B cell (primary cell): ENCODE data around the gene ITPKB. TPM values are rescaled to one million over a fixed set of nuclear protein-coding genes. Genes with fewer than 3 reads are reported as not detected.

Experiments used
- ATAC-seq: fragments of 200-7000 bp; cut with Tn5 transposase; one replicate; pipeline ENCODE4 v1.10.0; 2021; ENCODE audit warnings: low read depth, mild to moderate bottlenecking, moderate number of reproducible peaks, moderate library complexity
- CTCF ChIA-PET: fragments of 350-600 bp; sonication (Branson Sonifier 250); formaldehyde crosslinking; loops from one replicate; lab custom pipeline; 2021; ENCODE audit warnings: antibody characterized with exemption, inconsistent platforms; lab: Charles Lee
- POLR2A ChIA-PET: fragments of 350-600 bp; sonication (Branson Sonifier 250); formaldehyde crosslinking; loops from one replicate; lab custom pipeline; 2021; ENCODE audit warnings: antibody characterized with exemption; lab: Charles Lee
- DNase-seq: peaks from one replicate; pipeline ENCODE4 v3.0.0; 2013
- H2AFZ ChIP-seq: 2 replicates; pipeline ENCODE4 v1.6.1; 2012; ENCODE audit warnings: mild to moderate bottlenecking, low read depth, low read length; ENCODE audit not compliant: insufficient read depth, poor library complexity, severe bottlenecking
- H3K27ac ChIP-seq, 2 donors: 1 replicate in 1 of 2; 2 replicates in 1 of 2; pipeline ENCODE4 v1.5.1; 2012 to 2013; ENCODE audit warnings: low read length in 2 of 2, mild to moderate bottlenecking in 2 of 2, moderate library complexity in 1 of 2
- H3K27me3 ChIP-seq, 4 experiments: fragments of 200-600 bp in 1 of 4; sonication (generic) in 1 of 4; replicated peaks in 1 of 4; 1 replicate in 2 of 4; 2 replicates in 2 of 4; pipeline versions ENCODE4 v1.6.1 to v1.7.0; 2013 to 2016; ENCODE audit warnings: low read length in 3 of 4, mild to moderate bottlenecking in 2 of 4, mixed read lengths in 1 of 4, moderate library complexity in 1 of 4; ENCODE audit not compliant: insufficient read depth in 4 of 4, control insufficient read depth in 3 of 4; ENCODE audit errors: control extremely low read depth in 1 of 4
- H3K36me3 ChIP-seq, 2 experiments: replicated peaks in 1 of 2; 1 replicate in 1 of 2; 2 replicates in 1 of 2; pipeline versions ENCODE4 v1.6.1 to v1.7.1; 2013; ENCODE audit warnings: low read length in 1 of 2; ENCODE audit not compliant: insufficient read depth in 2 of 2, control insufficient read depth in 1 of 2; ENCODE audit errors: control extremely low read depth in 1 of 2, extremely low read depth in 1 of 2
- H3K4me1 ChIP-seq, 2 donors: fragments of 200-600 bp in 1 of 2; sonication (generic) in 1 of 2; 1 replicate in 1 of 2; 2 replicates in 1 of 2; pipeline versions ENCODE4 v1.5.1 to v1.6.1; 2013 to 2017; ENCODE audit warnings: low read length in 2 of 2; ENCODE audit not compliant: control insufficient read depth in 2 of 2, insufficient read depth in 2 of 2
- H3K4me2 ChIP-seq: replicated peaks from 2 replicates; pipeline ENCODE3; 2012; ENCODE audit warnings: mild to moderate bottlenecking, low read depth, low read length; ENCODE audit not compliant: poor library complexity, severe bottlenecking
- H3K4me3 ChIP-seq, 5 experiments: fragments of 200-600 bp in 1 of 5; sonication (generic) in 1 of 5; 1 replicate in 3 of 5; 2 replicates in 2 of 5; pipeline versions ENCODE4 v1.5.1 to v1.7.0; 2011 to 2016; ENCODE audit warnings: low read length in 4 of 5, mild to moderate bottlenecking in 4 of 5, low read depth in 2 of 5, control low read depth in 1 of 5, moderate library complexity in 1 of 5; ENCODE audit not compliant: insufficient read depth in 1 of 5; ENCODE audit errors: control extremely low read depth in 1 of 5, extremely low read depth in 1 of 5
- H3K79me2 ChIP-seq: fragments of 200-600 bp; sonication (generic); one replicate; pipeline ENCODE4 v1.6.0; 2016; ENCODE audit warnings: low read length; ENCODE audit not compliant: control insufficient read depth, insufficient read depth
- H3K9ac ChIP-seq: fragments of 200-600 bp; sonication (generic); 2 replicates; pipeline ENCODE4 v1.6.1; 2017; ENCODE audit warnings: mild to moderate bottlenecking, low read length, moderate library complexity
- H3K9me3 ChIP-seq, 3 donors: one replicate each; pipeline versions ENCODE4 v1.6.1 to v1.7.1; 2013; ENCODE audit warnings: low read length in 2 of 3; ENCODE audit not compliant: control insufficient read depth in 2 of 3, insufficient read depth in 1 of 3; ENCODE audit errors: control extremely low read depth in 1 of 3
- H4K20me1 ChIP-seq: 2 replicates; pipeline ENCODE4 v1.6.0; 2012; ENCODE audit warnings: mild to moderate bottlenecking, low read length; ENCODE audit not compliant: insufficient read depth, control insufficient read depth, poor library complexity, severe bottlenecking
- H3K27ac Mint-ChIP-seq: one replicate; pipeline ENCODE4 v1.8.0; 2021; ENCODE audit warnings: mixed read lengths
- H3K27me3 Mint-ChIP-seq: one replicate; pipeline ENCODE4 v1.8.0; 2021; ENCODE audit warnings: mixed read lengths
- H3K4me1 Mint-ChIP-seq: one replicate; pipeline ENCODE4 v1.8.0; 2021; ENCODE audit warnings: mixed read lengths
- H3K4me3 Mint-ChIP-seq: one replicate; pipeline ENCODE4 v1.8.0; 2021; ENCODE audit warnings: mixed read lengths
- H3K9me3 Mint-ChIP-seq: one replicate; pipeline ENCODE4 v1.8.0; 2022; ENCODE audit warnings: mixed read lengths; ENCODE audit not compliant: insufficient read depth
- EZH2 ChIP-seq: IDR thresholded peaks from 2 replicates; pipeline ENCODE4 v1.6.1; 2012; ENCODE audit warnings: borderline replicate concordance, low read depth, mild to moderate bottlenecking, moderate library complexity, low read length; ENCODE audit not compliant: insufficient read depth, poor library complexity, severe bottlenecking
- WGBS: methylation state at CpG from one replicate; pipeline ENCODE4 v1.1.5; 2013; ENCODE audit warnings: missing lambda C conversion rate; ENCODE audit not compliant: insufficient coverage; 5-methylcytosine and 5-hydroxymethylcytosine counted together
- intact Hi-C: fragments of 100-400 bp; cut with micrococcal nuclease; formaldehyde crosslinking; loops from one replicate; pipeline ENCODE4 v1.10.0; 2022
- polyA plus RNA-seq: library from polyadenylated mRNA; depleted of rRNA; stranded (reverse); fragments of >200 nt; gene quantifications from 2 replicates; pipeline ENCODE4 v1.2.3, GENCODE V29; 2012
- total RNA-seq, 2 donors: library from RNA; stranded (reverse); fragments of 120-200 nt in 1 of 2; gene quantifications; 1 replicate in 1 of 2; 2 replicates in 1 of 2; pipeline versions ENCODE4 v1.2.3 to v1.2.4, GENCODE V29; 2013 to 2022
- TF ChIP-seq, protein P1 (sequence below): fragments of 200-600 bp; IDR thresholded peaks from one replicate; pipeline ENCODE4 v1.8.0; 2022; ENCODE audit warnings: antibody characterized with exemption, mild to moderate bottlenecking

The ITPKB gene
- total and polyA plus RNA-seq, 2 donors (not counting 1 experiment from before 2014, with no cell fraction given): 21.8 to 93.5 TPM

DNA sequence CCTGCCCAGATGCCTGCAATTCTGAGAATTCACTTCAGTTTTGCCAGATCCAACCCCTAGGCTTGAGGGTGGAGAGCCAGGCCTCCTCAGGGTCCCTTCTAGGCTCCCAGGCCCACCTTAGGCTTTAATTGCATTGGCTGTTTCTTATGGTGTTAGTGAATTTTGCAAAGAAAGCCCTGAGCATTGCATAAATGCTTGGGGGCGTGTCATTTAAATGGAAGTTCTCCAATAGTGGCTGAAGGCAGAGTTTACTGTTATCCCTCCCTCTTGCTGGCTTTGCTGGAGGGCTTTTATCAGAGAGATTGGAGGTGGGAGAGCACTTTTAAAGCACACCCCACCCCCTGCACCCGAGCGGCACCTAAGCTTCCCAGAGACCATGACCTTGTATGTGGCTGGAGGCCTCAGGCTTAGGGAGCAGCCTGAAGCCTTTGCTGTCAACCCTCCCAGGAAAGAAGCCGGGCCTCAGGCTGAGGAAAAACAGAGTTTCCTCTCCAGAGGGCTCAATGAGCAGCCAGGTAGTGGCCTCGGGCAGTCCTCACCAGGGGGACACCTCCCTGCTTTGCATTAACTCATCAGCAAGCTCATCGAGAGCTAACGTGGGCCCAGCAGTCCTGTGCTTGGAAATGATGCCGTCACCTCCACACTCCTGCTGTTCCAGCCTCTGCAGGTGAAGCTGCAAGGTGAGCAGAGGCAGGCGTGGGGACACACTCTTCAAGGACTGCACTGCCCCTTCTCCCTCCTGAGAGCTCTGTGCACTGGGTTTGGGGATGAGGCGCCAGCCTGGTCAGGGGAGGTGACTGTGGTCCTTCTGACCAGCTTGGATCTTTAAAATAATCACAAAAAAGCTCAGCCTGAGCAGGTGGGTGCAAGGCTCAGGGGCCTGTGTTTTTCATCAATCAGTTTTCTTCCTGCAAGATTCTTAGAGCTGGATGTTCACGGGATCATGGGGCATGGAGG lies 132.5 kb downstream of the ITPKB start:
- H3K4me3 ChIP-seq: no peak overlapping the region
- Mint-ChIP-seq H3K4me1 (peaks cover 6% of the 10 kb centered on the region), H3K27me3 (peaks cover 6% of the 10 kb centered on the region), H3K9me3 (no peaks in the 10 kb centered on the region), H3K27ac (no peak overlapping the region), H3K4me3 (no peak overlapping the region)
- peaks cover 0 to 3% (median 0%) of the 10 kb centered on the region in 4 experiments for H3K27me3 ChIP-seq
- WGBS: 94% methylated on average over 9 of the region's 11 CpGs
- no peaks in the 10 kb centered on the region for H3K79me2 ChIP-seq
- no peak overlapping the region for H3K9ac ChIP-seq
- intact Hi-C loops: no loop called here
- ChIA-PET POLR2A (no interaction called here), CTCF (interaction anchor here (1.0 to 5.2 kb wide), 6 partner anchors 20 to 221 kb away, joined by 3 to 36 read pairs (median 6); partner anchors contain the start of gene STUM)
- H3K36me3 ChIP-seq: no peaks in the 10 kb centered on the region
- TF ChIP-seq, protein P1, sequence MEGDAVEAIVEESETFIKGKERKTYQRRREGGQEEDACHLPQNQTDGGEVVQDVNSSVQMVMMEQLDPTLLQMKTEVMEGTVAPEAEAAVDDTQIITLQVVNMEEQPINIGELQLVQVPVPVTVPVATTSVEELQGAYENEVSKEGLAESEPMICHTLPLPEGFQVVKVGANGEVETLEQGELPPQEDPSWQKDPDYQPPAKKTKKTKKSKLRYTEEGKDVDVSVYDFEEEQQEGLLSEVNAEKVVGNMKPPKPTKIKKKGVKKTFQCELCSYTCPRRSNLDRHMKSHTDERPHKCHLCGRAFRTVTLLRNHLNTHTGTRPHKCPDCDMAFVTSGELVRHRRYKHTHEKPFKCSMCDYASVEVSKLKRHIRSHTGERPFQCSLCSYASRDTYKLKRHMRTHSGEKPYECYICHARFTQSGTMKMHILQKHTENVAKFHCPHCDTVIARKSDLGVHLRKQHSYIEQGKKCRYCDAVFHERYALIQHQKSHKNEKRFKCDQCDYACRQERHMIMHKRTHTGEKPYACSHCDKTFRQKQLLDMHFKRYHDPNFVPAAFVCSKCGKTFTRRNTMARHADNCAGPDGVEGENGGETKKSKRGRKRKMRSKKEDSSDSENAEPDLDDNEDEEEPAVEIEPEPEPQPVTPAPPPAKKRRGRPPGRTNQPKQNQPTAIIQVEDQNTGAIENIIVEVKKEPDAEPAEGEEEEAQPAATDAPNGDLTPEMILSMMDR: no peak
- no peak for TF ChIP-seq EZH2
- no peak overlapping the region for H2AFZ ChIP-seq
- no peaks in the 10 kb centered on the region for H3K4me1 ChIP-seq
- H3K4me2 ChIP-seq: no peak overlapping the region
- DNase-seq (no peak), ATAC-seq (no peak)
- H3K27ac ChIP-seq: no peak overlapping the region
- no peaks in the 10 kb centered on the region for H3K9me3 ChIP-seq
- no peaks in the 10 kb centered on the region for H4K20me1 ChIP-seq
